HS-27A (cell line): ENCODE data around the gene PCP4L1.
"Not testable (repeated sequence)": the region's sequence is repeated elsewhere in the genome, so short reads cannot be mapped to it uniquely, and the experiment has no call there.

Source experiments
- DNase-seq: peaks from one replicate; pipeline ENCODE4 v3.0.0-alpha.2; 2012; ENCODE audit warnings: low read depth, missing footprints

Gene PCP4L1

DNA sequence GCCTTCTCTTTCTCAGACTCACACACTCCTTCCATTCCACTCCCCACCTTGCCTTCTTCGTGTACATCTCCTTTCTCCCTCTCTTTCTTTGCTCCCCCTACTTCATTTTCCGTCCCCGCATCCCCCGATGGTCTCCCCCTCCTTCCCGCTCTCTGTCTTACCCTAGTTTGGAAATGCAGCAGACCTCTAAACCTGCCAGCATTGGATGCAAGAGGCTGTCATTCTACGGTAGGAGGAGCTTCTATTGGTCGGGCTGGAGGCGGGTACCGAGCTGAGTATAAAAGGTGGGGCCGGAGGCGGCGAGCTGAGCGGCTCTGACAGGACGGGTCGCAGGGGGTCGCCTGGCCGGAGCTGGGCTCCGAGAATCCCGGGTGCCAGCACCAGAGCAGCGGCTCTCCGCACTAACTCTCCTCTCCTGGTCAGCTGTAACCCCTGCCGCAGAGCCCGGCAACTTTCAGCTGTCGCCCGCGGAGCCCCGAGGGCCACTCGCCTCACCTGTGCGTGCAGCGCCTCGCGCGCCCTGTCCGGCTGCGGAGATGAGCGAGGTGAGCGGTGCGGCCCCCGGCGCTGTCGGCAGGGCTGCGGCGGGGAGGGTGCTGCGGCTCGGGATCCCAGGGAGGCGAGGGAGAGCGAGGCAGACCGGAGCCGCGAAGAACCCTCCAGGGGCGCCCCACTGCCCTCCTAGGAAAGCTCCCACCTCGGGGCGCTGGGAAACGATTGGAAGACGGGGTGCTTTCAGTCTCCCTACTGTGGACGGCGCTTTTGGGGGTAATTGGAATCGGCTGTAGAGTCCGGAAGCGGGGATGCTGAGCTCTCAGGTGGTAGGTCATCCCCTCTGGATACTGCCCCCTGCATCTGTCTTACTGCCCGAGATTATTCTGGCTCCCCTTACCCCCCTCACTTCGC lies at the start of gene PCP4L1:
TSS of gene PCP4L1 (plus strand) at position 307 of the 906 bp plus-strand sequence. CDS start at position 537, 230 bp downstream.
- no peak for DNase-seq

DNA sequence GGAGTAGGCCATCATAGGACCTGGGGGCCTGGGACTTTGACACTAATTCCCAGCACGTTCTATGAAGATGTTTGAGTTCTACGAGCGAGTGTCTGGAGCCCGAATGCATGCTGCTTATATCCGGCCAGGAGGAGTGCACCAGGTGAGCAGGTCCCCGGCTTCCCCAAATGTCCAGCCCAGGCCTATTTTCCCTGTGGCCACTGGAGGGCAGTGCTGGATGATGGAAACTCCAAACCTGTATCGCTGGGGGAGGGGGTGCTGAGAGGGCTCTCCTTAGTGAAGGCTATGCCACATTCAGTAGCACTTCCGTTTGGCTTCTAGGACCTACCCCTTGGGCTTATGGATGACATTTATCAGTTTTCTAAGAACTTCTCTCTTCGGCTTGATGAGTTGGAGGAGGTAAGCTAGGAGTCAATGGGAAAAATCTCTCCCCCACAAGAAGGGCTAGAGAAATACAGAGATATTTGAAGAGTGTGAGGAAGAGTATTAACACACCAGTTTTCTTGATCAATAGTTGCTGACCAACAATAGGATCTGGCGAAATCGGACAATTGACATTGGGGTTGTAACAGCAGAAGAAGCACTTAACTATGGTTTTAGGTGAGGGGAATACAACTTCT lies 48.6 kb upstream of the PCP4L1 start:
- DNase-seq, result no peak

DNA sequence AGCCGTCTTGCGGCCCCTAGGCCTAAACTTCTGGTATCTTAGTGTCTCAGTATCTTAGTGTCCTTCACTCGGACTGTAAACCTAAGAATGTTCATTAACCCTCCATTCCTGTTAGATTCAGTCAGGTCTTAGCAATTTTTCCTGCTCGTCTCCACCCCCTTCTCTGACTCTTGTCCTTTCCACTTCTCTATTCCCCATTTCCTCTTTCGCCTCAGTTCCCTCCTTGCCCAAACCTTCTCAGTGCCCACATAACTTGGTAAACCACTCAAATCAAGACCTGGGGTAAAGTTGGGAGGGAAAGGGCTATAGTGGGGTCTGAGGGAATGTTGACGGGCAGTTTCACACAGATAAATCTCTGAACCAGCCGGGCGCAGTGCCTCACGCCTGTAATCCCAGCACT lies 44.2 kb upstream of the PCP4L1 start:
- DNase-seq, result no peak

DNA sequence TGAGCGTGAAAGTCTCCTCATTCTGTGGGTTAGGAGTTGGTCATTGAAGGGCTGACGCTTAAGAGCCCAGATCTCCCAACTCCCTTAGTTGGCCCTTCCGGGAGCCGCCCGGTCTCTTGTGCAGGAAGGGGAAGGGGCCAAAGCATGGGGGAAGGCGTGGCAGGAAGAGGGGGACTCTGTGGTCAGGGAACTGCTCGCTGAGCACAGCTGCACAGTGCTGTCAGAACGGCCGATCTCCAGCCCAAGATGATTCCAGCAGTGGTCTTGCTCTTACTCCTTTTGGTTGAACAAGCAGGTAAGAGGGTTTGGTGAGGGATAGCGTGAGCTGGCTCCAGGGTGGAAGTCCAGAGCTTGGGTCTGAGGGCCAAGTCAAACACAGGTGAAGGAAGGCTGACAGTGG lies 43.5 kb upstream of the PCP4L1 start, which contains the start of gene FCER1G:
TSS of gene FCER1G (plus strand) at position 220 of the 400 bp plus-strand sequence. CDS start at position 247, 27 bp downstream.
- DNase-seq, result no peak

DNA sequence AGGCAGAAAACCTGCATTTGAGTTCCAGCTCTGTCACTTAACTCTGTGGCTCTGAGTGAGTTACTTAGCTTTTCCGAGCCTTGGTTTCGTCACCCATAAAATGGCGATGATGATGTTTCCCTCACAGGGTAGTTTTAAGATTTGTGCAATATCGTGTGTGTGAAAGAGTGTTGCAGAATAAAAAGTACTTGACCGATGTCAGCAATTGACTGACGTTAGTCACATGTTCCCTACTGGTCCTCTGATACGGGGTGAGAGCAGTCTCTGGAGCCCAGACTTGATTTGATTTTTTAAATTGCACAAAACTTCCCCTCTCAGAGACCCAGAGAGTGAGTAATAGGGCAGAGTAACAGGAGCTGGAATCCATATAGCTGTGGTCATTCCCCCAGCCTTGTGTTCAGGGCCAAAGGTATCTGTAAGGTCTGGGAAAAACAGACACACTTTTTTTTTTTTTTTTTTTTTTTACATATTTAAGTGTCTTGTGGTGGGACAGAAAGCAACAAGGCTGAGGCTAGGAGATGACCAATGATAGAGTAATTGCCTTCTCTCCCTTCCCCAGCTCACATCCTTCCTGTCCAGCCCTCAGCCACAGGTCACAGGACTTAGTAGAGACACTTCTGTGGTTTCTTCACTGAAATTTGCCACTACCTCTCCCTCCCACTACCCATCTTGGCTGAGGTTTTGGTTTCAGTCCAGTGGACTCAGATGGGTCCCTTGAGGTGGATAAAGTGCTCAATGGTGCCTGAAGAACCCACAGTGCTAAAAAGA lies 41.4 kb upstream of the PCP4L1 start:
- no peak for DNase-seq

DNA sequence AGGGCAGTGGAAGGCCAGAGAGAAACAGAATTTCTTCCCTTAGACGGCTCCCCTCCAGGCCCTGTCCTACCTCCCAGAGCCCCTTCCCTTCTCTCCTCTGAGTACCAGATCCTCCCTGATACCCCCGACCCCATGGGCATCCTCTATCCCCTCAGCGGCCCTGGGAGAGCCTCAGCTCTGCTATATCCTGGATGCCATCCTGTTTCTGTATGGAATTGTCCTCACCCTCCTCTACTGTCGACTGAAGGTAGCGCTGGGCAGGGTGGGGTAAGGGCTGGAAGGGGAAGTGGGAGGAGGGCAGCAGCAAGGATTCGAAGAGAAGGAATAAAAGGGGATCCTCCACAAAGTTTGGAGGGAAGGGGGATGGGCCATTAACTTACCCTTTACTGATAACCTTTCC lies 40.7 kb upstream of the PCP4L1 start:
- DNase-seq, result no peak

DNA sequence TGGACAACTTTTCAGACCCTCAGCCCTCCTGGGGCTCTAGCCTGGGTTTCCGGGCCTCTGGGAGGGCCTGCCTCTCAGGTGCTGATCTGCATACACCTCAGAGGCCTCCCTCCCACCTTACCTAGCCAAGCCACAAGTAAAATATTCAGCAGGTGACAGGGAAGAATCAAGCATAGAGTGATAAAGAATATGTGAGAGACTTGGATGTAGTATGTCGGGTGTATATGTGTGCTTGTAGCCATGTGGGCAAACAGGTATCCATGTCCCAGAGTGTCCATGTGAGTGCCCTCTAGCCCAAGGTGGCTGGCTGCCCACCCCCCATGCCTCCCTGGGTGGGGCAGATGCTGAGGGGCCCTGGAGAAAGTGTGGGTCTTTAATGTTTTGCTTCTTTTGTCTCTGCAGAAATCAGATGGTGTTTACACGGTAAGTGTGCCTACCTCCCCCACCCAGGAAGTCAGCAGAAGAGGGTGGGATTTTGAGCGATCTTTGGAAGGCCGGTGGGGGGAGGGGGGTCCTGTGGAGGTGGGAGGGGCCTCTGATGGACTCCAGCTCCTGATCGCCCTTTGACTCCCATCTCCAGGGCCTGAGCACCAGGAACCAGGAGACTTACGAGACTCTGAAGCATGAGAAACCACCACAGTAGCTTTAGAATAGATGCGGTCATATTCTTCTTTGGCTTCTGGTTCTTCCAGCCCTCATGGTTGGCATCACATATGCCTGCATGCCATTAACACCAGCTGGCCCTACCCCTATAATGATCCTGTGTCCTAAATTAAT lies 40.1 kb upstream of the PCP4L1 start:
- DNase-seq, result no peak

DNA sequence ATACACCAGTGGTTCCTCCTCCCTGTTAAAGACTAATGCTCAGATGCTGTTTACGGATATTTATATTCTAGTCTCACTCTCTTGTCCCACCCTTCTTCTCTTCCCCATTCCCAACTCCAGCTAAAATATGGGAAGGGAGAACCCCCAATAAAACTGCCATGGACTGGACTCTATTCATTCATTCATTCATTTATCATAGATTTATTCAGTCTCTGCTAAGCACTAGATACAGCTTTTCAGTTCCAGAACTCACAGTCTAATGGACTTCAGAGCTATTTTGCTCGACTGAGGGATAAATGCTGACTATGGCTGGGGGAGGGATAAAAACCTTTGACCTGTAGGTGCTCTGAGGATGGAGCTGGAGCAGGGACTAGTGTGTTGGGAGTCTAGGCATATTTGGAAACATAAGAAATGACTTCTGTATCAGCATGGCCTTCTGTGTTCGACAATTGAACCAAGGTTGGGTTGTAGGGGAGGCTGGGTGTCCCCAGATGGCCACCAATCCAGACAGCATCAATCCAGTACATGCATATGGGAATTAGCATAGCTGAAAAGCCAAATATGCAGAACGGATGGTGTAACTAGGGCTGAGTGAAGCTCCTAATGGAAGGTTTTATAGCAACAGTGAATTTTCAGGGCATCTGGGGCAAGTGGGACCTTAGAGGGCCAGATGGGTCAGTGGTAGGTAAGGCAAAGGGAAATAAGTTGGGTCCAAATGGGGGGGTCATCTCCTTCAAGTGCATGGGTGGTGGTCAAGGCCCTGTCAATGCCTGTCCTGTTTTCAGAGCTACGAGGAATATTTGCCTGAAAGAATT lies 39.3 kb upstream of the PCP4L1 start:
- no peak for DNase-seq

DNA sequence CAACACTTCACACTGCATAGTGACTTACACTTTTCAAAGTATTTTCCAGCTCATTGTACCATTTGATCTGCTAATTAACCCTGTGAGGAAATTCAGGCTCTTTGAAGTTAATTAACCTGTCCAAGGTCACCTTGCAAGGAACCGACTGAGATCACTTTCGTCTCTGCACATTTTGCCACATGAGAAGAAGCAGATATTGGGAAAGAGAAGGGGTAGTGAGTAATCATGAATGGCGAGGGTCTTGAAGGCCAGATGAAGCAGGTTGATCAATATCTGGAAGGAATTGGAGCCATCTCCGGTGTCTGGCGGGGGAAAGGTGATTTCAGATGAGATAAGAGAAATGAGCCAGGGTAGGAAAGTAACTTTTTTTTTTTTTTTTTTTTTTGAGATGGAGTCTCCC lies 38.5 kb upstream of the PCP4L1 start:
- DNase-seq, result no peak

DNA sequence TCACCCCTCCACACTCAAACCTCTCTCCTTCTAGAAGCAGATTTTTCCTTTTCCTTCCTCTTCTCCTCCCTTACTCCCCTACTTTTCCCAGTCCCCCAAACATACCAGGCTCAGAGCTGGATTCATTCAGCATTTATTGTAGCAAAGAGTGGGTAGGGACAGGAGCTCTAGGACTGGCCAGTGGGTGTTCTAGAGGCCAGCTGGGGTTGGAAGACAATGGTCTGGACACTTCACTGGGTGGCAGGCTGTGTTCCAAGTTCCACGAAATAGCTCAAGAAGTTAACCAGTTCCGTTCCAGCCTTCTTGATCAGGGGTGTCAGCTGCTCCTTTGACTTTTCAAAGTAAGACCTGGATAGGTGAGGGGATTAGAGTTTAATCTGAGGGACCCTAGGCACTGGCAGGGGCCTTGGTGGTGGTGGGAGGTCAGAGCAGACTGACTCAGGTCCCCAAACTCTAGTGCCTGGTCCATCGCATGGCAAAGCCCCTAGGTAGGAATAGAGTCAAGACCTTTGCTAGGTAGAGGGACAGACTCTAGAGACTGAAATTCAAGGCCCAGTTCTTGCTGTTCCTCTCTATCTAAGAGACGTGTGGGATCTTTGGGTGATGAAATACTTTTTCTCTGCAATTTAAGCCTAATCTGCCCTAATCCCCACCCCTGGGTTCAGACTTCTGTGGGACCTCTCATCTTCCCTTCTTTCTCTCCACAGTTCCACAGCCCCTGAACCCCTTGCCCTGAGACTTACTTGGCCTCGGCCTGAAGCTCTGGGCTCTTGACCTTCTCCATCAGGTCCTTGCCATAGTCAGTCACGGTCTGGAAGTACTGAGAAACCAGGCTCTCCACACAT lies 36.1 kb upstream of the PCP4L1 start:
- no peak for DNase-seq

DNA sequence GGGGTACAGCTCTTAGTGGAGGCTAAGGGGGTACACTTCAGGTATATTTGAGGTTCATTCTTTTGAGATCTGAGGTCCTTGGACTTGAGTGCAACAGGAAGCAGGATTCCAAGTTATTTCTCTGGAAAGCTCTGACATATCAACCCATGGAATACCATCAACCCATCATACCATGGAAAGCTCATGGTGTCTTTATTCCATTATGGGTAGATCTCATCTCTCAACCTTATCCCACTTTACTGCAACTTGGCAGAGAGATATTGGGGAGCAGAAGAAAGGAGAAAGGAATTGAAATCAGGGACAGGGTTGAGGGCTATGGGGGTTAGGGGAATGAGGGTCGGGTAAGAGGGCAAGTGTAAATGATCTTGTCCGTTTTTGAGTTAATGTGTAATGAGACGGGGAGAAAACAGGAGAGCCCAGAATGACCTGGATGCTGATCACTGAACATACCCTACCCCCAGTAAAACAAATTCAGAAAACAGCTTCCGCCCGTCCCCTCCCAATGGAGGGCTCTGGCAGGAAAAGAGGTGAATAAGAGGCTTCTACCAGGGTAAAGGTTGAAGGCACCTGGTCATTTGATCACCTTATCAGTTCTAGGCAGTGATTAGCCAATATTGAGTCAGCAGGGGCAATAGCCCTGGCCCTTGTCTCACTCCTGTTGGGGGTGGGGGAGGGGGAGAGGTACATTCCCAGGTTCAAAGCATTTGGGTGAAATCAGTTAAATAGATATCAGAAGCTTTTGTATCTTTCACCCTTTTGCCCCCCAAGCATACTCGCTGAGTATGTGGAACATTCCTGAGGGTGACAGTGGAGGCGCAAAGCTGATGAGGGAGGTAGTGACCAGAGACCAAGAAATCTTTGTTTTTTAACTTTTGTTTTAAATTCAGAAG lies 34.5 kb upstream of the PCP4L1 start:
- DNase-seq, result no peak

DNA sequence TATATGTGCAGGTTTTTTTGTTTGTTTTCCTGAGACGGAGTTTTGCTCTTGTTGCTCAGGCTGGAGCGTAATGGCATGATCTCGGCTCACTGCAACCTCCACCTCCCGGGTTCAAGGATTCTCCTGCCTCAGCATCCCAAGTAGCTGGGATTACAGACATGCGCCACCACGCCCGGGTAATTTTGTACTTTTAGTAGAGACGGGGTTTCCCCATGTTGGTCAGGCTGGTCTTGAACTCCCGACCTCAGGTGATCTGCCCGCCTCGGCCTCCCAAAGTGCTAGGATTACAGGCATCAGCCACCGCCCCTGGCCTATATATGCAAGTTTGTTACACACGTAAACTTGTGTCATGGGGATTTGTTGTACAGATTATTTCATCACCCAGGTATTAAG lies 33.9 kb upstream of the PCP4L1 start:
- not testable (repeated sequence) for DNase-seq

DNA sequence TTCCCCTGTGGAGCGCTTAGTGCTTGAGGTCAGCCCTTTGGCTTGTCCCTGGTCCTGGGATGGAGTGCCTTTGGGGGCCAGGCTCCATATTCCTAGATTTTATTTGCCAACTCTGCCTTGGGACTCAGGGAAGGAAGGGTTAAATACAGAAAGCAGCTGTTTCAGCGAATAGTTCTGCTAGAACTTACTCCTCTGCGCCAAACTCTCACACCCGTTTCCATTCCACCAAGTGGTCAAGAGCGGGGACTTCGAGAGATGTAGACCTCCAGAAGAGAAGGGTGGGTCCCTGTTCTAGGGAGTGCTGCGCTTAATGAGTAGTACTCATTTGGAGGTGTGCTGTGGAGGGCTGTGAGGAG lies 33.4 kb upstream of the PCP4L1 start:
- DNase-seq, result no peak

DNA sequence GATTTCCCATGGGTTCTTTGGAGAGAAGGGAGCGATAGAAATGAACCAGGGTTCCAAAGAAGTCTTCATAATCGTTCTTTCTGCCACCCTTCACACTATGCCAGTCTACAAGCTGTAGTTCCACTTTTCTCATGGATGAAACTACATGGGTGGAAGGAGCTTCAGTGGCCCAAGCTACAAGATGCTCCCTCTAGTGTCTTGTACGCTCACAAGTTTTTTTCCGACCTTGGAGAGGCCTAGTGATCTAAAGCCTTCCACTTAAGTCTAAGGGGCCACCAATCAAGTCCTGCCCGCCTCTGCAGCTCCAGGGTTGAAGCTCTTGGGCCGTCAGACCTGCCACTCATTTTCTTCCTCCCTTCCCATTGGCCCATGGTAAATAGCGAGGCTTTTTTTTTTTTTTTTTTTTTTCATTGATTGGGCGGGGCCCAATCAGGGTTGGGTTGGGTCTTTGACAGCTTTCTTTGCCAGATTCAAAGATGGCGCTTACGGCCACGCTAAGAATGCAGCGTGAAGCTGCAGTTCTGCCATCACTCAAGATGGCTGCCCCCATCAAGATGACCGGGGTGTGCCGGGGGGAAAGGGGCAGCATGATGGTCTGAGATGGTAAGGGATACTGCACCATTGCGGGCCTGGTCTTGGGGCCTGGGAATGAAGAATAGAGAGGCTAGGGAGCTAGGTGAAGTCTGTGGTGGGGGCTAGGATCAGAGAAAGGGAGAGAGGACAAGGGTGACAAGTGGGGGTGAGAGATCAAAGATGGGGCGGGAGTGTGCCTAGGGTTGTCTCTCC lies 32.8 kb upstream of the PCP4L1 start, which contains the start of gene TOMM40L:
TSS of gene TOMM40L (plus strand) at position 527 of the 786 bp plus-strand sequence. CDS start 430 bp downstream, outside the sequence.
- peak; percentile 96 for DNase-seq

DNA sequence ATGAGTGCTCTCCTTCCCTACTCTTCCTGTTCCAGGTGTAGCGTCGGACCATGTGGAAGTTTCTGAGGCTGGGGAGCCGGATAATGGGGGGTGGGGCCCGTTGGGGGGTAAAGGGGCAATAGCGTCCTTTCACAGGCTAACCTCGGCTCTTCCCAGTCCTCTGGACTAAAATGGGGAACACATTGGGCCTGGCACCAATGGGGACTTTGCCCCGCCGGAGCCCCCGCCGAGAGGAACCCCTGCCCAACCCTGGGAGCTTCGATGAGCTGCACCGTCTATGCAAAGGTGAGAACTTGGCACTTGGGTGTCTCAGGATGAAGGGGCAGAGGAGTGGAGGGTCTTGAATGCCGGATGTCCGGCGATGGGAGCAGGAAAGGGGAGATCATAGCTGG lies 32.2 kb upstream of the PCP4L1 start:
- no peak for DNase-seq

DNA sequence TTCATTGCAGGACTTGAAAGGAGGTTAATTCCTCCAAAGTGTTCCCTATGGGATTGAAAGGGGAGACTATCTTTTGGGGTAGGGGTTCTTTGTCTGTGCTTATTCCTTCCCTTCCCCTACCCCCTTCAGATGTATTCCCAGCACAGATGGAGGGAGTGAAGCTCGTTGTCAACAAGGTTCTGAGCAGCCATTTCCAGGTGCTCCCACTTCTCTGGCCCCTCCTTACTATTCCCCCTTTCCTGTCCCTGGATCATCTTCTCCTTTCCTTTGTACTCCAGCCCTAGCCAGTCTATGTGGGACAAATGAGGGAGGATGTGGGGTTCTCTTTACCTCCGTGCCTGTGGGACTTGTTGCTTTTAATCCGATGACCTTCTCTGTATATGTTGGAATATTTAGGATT lies 31.8 kb upstream of the PCP4L1 start:
- DNase-seq, result no peak

DNA sequence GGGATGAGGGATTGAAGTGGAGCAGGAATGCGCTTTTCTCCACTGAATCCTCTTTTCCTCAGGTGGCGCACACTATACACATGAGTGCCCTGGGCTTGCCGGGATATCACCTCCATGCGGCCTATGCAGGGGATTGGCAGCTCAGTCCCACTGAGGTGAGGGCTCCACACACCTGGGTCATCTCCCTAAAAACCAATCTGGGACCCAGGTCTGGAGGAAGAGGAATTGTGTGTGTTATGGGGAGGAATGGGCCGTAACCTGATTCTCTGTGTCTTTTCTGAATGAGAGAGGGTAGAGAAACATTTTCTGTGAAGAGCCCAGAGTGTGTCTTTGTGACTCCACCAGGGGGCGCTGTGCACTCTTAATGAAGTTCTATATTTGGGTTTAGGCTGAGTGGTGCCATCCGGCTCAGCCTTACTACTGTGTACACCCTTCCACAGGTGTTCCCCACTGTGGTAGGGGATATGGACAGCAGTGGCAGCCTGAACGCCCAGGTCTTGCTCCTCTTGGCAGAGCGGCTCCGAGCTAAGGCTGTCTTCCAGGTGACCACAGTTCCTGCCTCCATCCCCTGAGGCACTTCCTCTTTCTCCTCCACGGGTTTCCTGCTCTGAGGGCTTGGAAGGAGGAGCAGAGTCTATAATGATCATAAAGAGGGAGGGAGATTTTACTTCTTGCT lies 31.2 kb upstream of the PCP4L1 start:
- DNase-seq, result no peak

DNA sequence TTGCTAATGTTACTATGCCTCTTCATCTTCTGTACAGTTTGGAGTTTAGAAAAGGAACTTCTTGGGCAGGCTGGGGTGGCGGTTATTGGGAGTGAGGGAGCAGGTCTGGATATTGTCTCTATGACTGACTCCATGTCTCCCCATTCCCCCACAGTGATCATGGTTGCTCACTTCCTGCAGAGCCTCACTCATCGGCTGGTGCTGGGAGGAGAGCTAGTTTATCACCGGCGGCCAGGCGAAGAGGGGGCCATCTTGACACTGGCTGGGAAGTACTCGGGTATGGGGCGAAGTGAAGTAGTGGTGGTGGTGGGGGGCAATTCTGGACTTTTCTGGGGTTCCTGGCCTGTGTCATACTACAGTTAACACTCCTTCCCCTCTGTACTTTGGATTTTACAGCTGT lies 30.5 kb upstream of the PCP4L1 start:
- DNase-seq, result no peak
